Measurements from ENCODE around the gene FTO. TPM values are rescaled to one million over a fixed set of nuclear protein-coding genes. Genes with fewer than 3 reads are reported as not detected.

FTO gene
- total and polyA plus RNA-seq, 2 of the 13 experiments (the other 11 are each of a cell fraction or from before 2014, with no cell fraction given), result 41.6 to 55.8 TPM

- TF ChIP-seq ZNF276 (CRISPR knock-in tag; IDR thresholded peaks at IDR 0.05; ENCODE audit: low read depth) (no peak), ZNF251 (CRISPR knock-in tag; IDR thresholded peaks at IDR 0.05) (no peak), ZBTB10 (CRISPR knock-in tag; IDR thresholded peaks at IDR 0.05; ENCODE audit: borderline replicate concordance) (peak; percentile 33; the same call in 1 of the 2 replicates), TSC22D2 (CRISPR knock-in tag; IDR thresholded peaks at IDR 0.05; ENCODE audit: borderline replicate concordance) (no peak), ZNF569 (CRISPR knock-in tag; IDR thresholded peaks at IDR 0.05; ENCODE audit: borderline replicate concordance) (no peak), ZNF451 (CRISPR knock-in tag; IDR thresholded peaks at IDR 0.05) (peak; percentile 64; the same call in 1 of the 2 replicates), FOXA3 (CRISPR knock-in tag; IDR thresholded peaks at IDR 0.05) (peak; percentile 93), RFX3 (CRISPR knock-in tag; IDR thresholded peaks at IDR 0.05) (peak; percentile 30; the same call in 1 of the 2 replicates), DNMT3B (CRISPR knock-in tag; conservative IDR thresholded peaks at IDR 0.05) (0 out of 2 replicates have a peak, but pooled peaks have one; percentile 41), MAZ (IDR thresholded peaks at IDR 0.05; ENCODE audit: borderline replicate concordance, low read depth, low read length) (peak; percentile 60; the same call in 1 of the 2 replicates), MAZ (CRISPR knock-in tag; IDR thresholded peaks at IDR 0.05; ENCODE audit: low read depth) (peak; percentile 94), RAD21 (CRISPR knock-in tag; IDR thresholded peaks at IDR 0.05) (peak; percentile 96), BHLHE40 (IDR thresholded peaks at IDR 0.05; ENCODE audit: low read length) (peak; percentile 90), POLR2A (IDR thresholded peaks at IDR 0.05; ENCODE audit: insufficient read depth in 1 of 2, low read depth in 2 of 2, low read length in 2 of 2) (no peak), KDM4B (CRISPR knock-in tag; IDR thresholded peaks at IDR 0.05) (peak; percentile 80; the same call in 1 of the 2 replicates), ZNF101 (CRISPR knock-in tag; IDR thresholded peaks at IDR 0.05; ENCODE audit: borderline replicate concordance, low read depth) (peak; percentile 51; the same call in 1 of the 2 replicates), JDP2 (CRISPR knock-in tag; IDR thresholded peaks at IDR 0.05; ENCODE audit: borderline replicate concordance) (no peak; the same call in 1 of the 2 replicates), LBX2 (CRISPR knock-in tag; IDR thresholded peaks at IDR 0.05; ENCODE audit: borderline replicate concordance) (no peak), ARID2 (CRISPR knock-in tag; IDR thresholded peaks at IDR 0.05; ENCODE audit: borderline replicate concordance) (0 out of 2 replicates have a peak, but pooled peaks have one; percentile 52), ZBTB38 (CRISPR knock-in tag; IDR thresholded peaks at IDR 0.05) (peak; percentile 97), HOXA9 (CRISPR knock-in tag; IDR thresholded peaks at IDR 0.05; ENCODE audit: borderline replicate concordance) (no peak), ZBTB14 (CRISPR knock-in tag; IDR thresholded peaks at IDR 0.05) (no peak), SIX1 (CRISPR knock-in tag; IDR thresholded peaks at IDR 0.05; ENCODE audit: borderline replicate concordance) (peak; percentile 79), ETV5 (CRISPR knock-in tag; IDR thresholded peaks at IDR 0.05; ENCODE audit: borderline replicate concordance) (peak; percentile 92), MED13 (CRISPR knock-in tag; IDR thresholded peaks at IDR 0.05) (peak; percentile 99), ZNF501 (CRISPR knock-in tag; IDR thresholded peaks at IDR 0.05) (peak; percentile 92)
Observed at GRCh38 chr16:54176376-54176901, 472.5 kb downstream of the FTO start (continued).
